ENCODE data around the gene CTSF. TPM values are rescaled to one million over a fixed set of nuclear protein-coding genes. Genes with fewer than 3 reads are reported as not detected.

Gene CTSF
- total and polyA plus RNA-seq, 2 of the 13 experiments (the other 11 are each of a cell fraction or from before 2014, with no cell fraction given): not detected

DNA sequence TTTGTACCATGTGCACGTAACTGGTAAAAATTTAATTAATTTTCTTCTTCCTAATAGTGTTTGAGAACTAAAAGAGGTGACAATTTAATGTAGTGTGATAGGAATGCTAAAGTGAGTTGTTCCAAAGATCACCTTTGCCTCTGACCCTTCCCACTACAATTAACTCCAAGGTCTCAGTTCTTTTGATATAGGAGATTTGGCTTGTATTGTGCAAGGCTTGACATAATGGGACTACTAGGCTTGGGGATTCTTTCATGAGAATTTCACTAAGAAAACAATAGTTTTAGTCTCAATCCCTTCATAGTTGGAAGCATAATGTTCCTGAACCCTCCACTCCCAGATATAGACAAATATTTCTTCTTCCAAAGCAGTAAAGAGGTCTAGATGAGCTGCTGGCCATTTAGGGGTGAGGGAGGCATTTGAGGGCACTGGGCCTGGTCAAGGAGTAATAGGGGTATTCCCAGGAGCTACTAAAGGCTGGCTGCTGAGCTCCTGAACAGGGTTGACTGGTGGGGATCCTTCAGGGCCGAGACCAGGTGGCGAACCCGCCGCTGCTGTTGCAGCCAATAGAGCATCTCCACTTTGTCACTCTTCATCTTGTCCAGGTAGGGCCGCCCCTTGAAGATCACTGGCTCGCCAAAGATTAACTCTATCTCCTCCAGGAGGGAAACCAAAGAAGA is 21.7 kb upstream of the CTSF start (continued):
- TF ChIP-seq, protein P1, sequence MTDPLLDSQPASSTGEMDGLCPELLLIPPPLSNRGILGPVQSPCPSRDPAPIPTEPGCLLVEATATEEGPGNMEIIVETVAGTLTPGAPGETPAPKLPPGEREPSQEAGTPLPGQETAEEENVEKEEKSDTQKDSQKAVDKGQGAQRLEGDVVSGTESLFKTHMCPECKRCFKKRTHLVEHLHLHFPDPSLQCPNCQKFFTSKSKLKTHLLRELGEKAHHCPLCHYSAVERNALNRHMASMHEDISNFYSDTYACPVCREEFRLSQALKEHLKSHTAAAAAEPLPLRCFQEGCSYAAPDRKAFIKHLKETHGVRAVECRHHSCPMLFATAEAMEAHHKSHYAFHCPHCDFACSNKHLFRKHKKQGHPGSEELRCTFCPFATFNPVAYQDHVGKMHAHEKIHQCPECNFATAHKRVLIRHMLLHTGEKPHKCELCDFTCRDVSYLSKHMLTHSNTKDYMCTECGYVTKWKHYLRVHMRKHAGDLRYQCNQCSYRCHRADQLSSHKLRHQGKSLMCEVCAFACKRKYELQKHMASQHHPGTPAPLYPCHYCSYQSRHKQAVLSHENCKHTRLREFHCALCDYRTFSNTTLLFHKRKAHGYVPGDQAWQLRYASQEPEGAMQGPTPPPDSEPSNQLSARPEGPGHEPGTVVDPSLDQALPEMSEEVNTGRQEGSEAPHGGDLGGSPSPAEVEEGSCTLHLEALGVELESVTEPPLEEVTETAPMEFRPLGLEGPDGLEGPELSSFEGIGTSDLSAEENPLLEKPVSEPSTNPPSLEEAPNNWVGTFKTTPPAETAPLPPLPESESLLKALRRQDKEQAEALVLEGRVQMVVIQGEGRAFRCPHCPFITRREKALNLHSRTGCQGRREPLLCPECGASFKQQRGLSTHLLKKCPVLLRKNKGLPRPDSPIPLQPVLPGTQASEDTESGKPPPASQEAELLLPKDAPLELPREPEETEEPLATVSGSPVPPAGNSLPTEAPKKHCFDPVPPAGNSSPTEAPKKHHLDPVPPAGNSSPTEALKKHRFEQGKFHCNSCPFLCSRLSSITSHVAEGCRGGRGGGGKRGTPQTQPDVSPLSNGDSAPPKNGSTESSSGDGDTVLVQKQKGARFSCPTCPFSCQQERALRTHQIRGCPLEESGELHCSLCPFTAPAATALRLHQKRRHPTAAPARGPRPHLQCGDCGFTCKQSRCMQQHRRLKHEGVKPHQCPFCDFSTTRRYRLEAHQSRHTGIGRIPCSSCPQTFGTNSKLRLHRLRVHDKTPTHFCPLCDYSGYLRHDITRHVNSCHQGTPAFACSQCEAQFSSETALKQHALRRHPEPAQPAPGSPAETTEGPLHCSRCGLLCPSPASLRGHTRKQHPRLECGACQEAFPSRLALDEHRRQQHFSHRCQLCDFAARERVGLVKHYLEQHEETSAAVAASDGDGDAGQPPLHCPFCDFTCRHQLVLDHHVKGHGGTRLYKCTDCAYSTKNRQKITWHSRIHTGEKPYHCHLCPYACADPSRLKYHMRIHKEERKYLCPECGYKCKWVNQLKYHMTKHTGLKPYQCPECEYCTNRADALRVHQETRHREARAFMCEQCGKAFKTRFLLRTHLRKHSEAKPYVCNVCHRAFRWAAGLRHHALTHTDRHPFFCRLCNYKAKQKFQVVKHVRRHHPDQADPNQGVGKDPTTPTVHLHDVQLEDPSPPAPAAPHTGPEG (CRISPR knock-in tag; IDR thresholded peaks at IDR 0.05): no peak
- TF ChIP-seq RORA (CRISPR knock-in tag; IDR thresholded peaks at IDR 0.05) (no peak), ZBTB38 (CRISPR knock-in tag; IDR thresholded peaks at IDR 0.05) (0 out of 2 replicates have a peak, but pooled peaks have one; percentile 20), SOX13 (IDR thresholded peaks at IDR 0.05) (peak; percentile 44; the same call in 1 of the 2 replicates), SOX13 (CRISPR knock-in tag; conservative IDR thresholded peaks at IDR 0.05 in 1 of 2, IDR thresholded peaks at IDR 0.05 in 1 of 2) (peak in 1 of 2 experiments; percentile 94; a peak in 2 of 4 replicates), ZNF510 (CRISPR knock-in tag; IDR thresholded peaks at IDR 0.05; ENCODE audit: low read depth) (no peak), KAT2B (IDR thresholded peaks at IDR 0.05; ENCODE audit: borderline replicate concordance, low read depth, low read length) (no peak), FOXO4 (CRISPR knock-in tag; conservative IDR thresholded peaks at IDR 0.05) (no peak), ZNF264 (CRISPR knock-in tag; IDR thresholded peaks at IDR 0.05) (no peak), ZFY (CRISPR knock-in tag; IDR thresholded peaks at IDR 0.05) (no peak), BCL6 (CRISPR knock-in tag; IDR thresholded peaks at IDR 0.05) (0 out of 2 replicates have a peak, but pooled peaks have one; percentile 44), ZNF574 (CRISPR knock-in tag; IDR thresholded peaks at IDR 0.05) (0 out of 2 replicates have a peak, but pooled peaks have one; percentile 3), ZBTB39 (CRISPR knock-in tag; IDR thresholded peaks at IDR 0.05) (no peak), JUND (CRISPR knock-in tag; IDR thresholded peaks at IDR 0.05) (no peak), ZC3H13 (CRISPR knock-in tag; IDR thresholded peaks at IDR 0.05) (no peak), MEIS2 (CRISPR knock-in tag; IDR thresholded peaks at IDR 0.05) (no peak), ZNF274 (CRISPR knock-in tag; IDR thresholded peaks at IDR 0.05) (no peak)
